ENCODE results near the gene ASGR2. TPM values are rescaled to one million over a fixed set of nuclear protein-coding genes. Genes with fewer than 3 reads are reported as not detected.

ASGR2 gene
- total RNA-seq, 1 donor from 2014 or later = not detected

GRCh38 chr17:7144213-7144612, 29.6 kb upstream of the ASGR2 start:
- no peak for DNase-seq (ENCODE audit: low spot score in 2 of 2, unreplicated experiment in 2 of 2)
- no peak overlapping the region for H3K4me3 Mint-ChIP-seq
- H3K36me3 Mint-ChIP-seq = no peaks in the 10 kb centered on the region
- no peaks in the 10 kb centered on the region for H3K9me3 Mint-ChIP-seq
- TF ChIP-seq, protein P1, sequence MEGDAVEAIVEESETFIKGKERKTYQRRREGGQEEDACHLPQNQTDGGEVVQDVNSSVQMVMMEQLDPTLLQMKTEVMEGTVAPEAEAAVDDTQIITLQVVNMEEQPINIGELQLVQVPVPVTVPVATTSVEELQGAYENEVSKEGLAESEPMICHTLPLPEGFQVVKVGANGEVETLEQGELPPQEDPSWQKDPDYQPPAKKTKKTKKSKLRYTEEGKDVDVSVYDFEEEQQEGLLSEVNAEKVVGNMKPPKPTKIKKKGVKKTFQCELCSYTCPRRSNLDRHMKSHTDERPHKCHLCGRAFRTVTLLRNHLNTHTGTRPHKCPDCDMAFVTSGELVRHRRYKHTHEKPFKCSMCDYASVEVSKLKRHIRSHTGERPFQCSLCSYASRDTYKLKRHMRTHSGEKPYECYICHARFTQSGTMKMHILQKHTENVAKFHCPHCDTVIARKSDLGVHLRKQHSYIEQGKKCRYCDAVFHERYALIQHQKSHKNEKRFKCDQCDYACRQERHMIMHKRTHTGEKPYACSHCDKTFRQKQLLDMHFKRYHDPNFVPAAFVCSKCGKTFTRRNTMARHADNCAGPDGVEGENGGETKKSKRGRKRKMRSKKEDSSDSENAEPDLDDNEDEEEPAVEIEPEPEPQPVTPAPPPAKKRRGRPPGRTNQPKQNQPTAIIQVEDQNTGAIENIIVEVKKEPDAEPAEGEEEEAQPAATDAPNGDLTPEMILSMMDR (IDR thresholded peaks at IDR 0.05; ENCODE audit: unreplicated experiment) = no peak
- H3K27ac Mint-ChIP-seq = peak overlapping the region; percentile 54
- no peaks in the 10 kb centered on the region for H3K27me3 Mint-ChIP-seq (ENCODE audit: low read depth)
- peaks cover 46% of the 10 kb centered on the region for H3K4me1 Mint-ChIP-seq

DNA sequence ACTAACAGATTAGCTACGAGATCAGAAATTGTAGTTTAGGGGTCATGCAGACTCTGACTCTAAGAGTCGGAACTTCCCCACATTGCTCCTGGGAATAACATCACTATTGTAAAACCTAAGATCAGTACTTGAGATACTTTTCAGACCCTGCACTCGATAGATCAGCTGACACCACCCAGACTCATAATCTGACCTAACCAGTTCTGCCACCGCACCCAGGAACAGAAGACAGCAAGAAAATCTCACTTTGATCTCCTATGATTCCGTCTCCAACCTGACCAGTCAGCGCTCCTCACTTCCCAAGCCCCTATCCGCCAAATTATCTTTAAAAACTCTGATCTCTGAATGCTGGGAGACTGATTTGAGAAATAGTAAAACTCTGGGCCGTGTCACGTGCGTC, 27.2 kb upstream of the ASGR2 start:
- Mint-ChIP-seq H3K9me3 (no peaks in the 10 kb centered on the region), H3K4me3 (peak overlapping the region; percentile 10), H3K4me1 (peaks cover 54% of the 10 kb centered on the region), H3K36me3 (no peaks in the 10 kb centered on the region), H3K27ac (peak overlapping the region; percentile 85), H3K27me3 (ENCODE audit: low read depth) (no peaks in the 10 kb centered on the region)
- peak in 1 of 2 experiments; percentile 56 for DNase-seq (ENCODE audit: low spot score in 2 of 2, unreplicated experiment in 2 of 2)
- TF ChIP-seq, protein P1 (IDR thresholded peaks at IDR 0.05; ENCODE audit: unreplicated experiment) = no peak

DNA sequence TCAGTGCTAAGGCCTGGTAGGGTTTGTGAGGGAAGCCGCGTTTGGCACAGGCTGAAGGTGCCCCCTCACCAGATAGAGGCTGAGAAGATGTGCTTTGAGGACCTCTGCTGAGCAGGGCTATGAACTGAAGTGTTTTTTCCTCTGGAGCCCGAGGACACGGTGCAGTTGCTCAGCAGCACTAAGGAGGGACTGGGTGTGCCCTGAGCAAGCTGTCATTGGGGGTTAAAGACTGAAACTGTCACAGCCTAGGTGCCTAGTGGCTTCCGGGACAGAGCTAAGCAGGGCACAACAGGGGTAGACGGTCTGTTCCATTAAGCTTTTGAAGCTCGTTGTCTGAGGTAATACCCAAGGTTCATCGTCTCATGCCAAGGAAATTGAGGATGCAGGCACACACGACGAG, 24.8 kb upstream of the ASGR2 start:
- Mint-ChIP-seq H3K36me3 (no peaks in the 10 kb centered on the region), H3K4me1 (peaks cover 45% of the 10 kb centered on the region), H3K27me3 (ENCODE audit: low read depth) (no peaks in the 10 kb centered on the region), H3K27ac (no peak overlapping the region), H3K9me3 (no peaks in the 10 kb centered on the region), H3K4me3 (no peak overlapping the region)
- DNase-seq (ENCODE audit: low spot score in 2 of 2, unreplicated experiment in 2 of 2) = no peak
- TF ChIP-seq, protein P1 (IDR thresholded peaks at IDR 0.05; ENCODE audit: unreplicated experiment) = no peak

DNA sequence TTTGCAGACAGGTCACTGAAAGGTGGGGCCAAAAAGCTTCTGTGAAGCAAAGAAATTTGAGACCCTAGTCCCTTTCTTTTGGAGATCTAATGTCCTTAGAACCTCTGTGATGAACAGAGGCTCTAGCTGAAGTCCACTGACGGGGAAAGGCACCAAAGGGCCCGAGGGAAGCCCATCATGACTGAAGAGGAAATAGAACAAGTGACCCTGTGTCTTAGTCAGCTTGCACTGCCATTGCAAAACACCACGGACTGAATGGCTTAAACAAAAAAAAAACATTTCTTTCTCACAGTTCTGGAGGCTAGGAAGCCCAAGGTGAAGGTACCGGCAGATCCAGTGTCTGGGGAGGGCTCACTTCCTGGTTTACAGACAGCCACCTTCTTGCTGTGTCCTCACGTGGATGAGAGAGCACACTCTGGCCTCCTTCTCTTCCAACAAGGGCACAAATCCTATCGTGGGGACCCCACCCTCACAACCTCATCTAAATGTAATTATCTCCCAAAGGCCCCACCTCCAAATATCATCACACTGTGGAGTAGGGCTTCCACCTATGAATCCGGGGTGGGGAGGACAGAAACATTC, 24.3 kb upstream of the ASGR2 start:
- no peak for DNase-seq (ENCODE audit: low spot score in 2 of 2, unreplicated experiment in 2 of 2)
- Mint-ChIP-seq H3K36me3 (no peaks in the 10 kb centered on the region), H3K9me3 (no peaks in the 10 kb centered on the region), H3K4me3 (no peak overlapping the region), H3K27me3 (ENCODE audit: low read depth) (no peaks in the 10 kb centered on the region), H3K4me1 (peaks cover 42% of the 10 kb centered on the region), H3K27ac (no peak overlapping the region)
- TF ChIP-seq, protein P1 (IDR thresholded peaks at IDR 0.05; ENCODE audit: unreplicated experiment) = no peak

- TF ChIP-seq, protein P1 (IDR thresholded peaks at IDR 0.05; ENCODE audit: unreplicated experiment) = no peak
- peaks cover 6% of the 10 kb centered on the region for H3K27me3 Mint-ChIP-seq (ENCODE audit: low read depth)
- H3K9me3 Mint-ChIP-seq = no peaks in the 10 kb centered on the region
- peaks cover 39% of the 10 kb centered on the region for H3K4me1 Mint-ChIP-seq
- H3K4me3 Mint-ChIP-seq = no peak overlapping the region
- no peak for DNase-seq (ENCODE audit: low spot score in 2 of 2, unreplicated experiment in 2 of 2)
- H3K27ac Mint-ChIP-seq = peak overlapping the region; percentile 10
- no peaks in the 10 kb centered on the region for H3K36me3 Mint-ChIP-seq
Measured at GRCh38 chr17:7137171-7137943, 22.7 kb upstream of the ASGR2 start.

Measured in mesothelial cell of epicardium (in vitro differentiated cells).